NCI-H82 treated with DMSO at 0.1 percent for 48 hours (cell line): ENCODE measurements around the gene DCDC2B.
"Not testable (repeated sequence)": the region's sequence is repeated elsewhere in the genome, so short reads cannot be mapped to it uniquely, and the experiment has no call there.

Experiments used
- DNase-seq: peaks from one replicate; lab custom pipeline; 2025; ENCODE audit not compliant: unreplicated experiment; lab: John Stamatoyannopoulos, UW

The DCDC2B gene

GRCh38 chr1:32208891-32209328 is at the start of gene DCDC2B:
DCDC2B (plus strand) TSS chr1:32209089; CDS start chr1:32209094, 5 bp downstream.
- peak; percentile 69 for DNase-seq

GRCh38 chr1:32159189-32159588 is 49.7 kb upstream of the DCDC2B start:
- no peak for DNase-seq

GRCh38 chr1:32163405-32163804 is 45.5 kb upstream of the DCDC2B start:
- DNase-seq = no peak

GRCh38 chr1:32165633-32166032 is 43.3 kb upstream of the DCDC2B start:
- DNase-seq = not testable (repeated sequence)

- no peak for DNase-seq
Observed at GRCh38 chr1:32170991-32171390, 37.9 kb upstream of the DCDC2B start.

GRCh38 chr1:32172621-32173245 is 36.2 kb upstream of the DCDC2B start:
- DNase-seq = no peak

- DNase-seq = no peak
Observed at GRCh38 chr1:32178380-32179192, 30.3 kb upstream of the DCDC2B start.

GRCh38 chr1:32179193-32179442 is 29.8 kb upstream of the DCDC2B start:
- no peak for DNase-seq

GRCh38 chr1:32179443-32180185 is 29.3 kb upstream of the DCDC2B start, which contains the start of gene TXLNA:
TXLNA (plus strand) TSS chr1:32179675; CDS start chr1:32180346, 671 bp downstream.
- peak; percentile 78 for DNase-seq

GRCh38 chr1:32180186-32181060 is 28.5 kb upstream of the DCDC2B start:
- no peak for DNase-seq

GRCh38 chr1:32181065-32181464 is 27.8 kb upstream of the DCDC2B start:
- no peak for DNase-seq

- DNase-seq = no peak
Observed at GRCh38 chr1:32181563-32181962, 27.3 kb upstream of the DCDC2B start.

GRCh38 chr1:32182060-32182459 is 26.8 kb upstream of the DCDC2B start:
- no peak for DNase-seq

GRCh38 chr1:32184650-32185049 is 24.2 kb upstream of the DCDC2B start:
- no peak for DNase-seq

GRCh38 chr1:32186077-32186476 is 22.8 kb upstream of the DCDC2B start:
- no peak for DNase-seq

- DNase-seq = no peak
Observed at GRCh38 chr1:32186491-32186890, 22.4 kb upstream of the DCDC2B start.

- DNase-seq = no peak
Observed at GRCh38 chr1:32187850-32188249, 21.0 kb upstream of the DCDC2B start.

GRCh38 chr1:32192220-32192948 is 16.5 kb upstream of the DCDC2B start:
- DNase-seq = no peak

GRCh38 chr1:32194984-32195383 is 13.9 kb upstream of the DCDC2B start:
- no peak for DNase-seq

- no peak for DNase-seq
Observed at GRCh38 chr1:32195531-32195930, 13.4 kb upstream of the DCDC2B start.
